Measurements from ENCODE around the gene MVB12B. TPM values are rescaled to one million over a fixed set of nuclear protein-coding genes. Genes with fewer than 3 reads are reported as not detected.
A peak's percentile ranks its signal among the peaks of the same experiment; 100 is the strongest.

Gene MVB12B
- total RNA-seq, 1 experiment from 2014 or later, result 3.2 TPM

GRCh38 chr9:126418608-126419007 lies 92.0 kb downstream of the MVB12B start:
- no peaks in the 10 kb centered on the region for H3K36me3 ChIP-seq
- no peaks in the 10 kb centered on the region for H3K9me3 ChIP-seq
- H3K27me3 ChIP-seq, result no peaks in the 10 kb centered on the region
- no peak for DNase-seq
- no peak overlapping the region for H3K4me3 ChIP-seq

DNA sequence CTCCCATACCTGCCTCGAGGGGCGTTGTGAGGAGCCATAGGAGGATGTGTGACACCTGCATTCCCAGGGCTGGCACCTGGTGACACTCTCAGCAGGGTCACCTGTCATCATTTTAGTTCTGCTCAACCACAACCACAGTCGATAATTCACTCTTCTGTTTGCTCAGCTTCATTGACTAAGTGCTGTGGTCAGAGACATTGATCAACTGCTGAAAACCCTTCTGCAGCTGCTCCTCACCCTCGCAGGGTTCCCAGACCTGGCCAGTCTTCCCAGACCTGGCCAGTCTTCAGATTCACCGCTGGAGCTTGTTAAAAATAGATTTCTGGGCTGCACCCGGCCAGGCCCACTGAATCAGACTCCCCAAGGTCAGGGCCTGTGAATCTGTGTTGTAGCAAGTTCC lies 92.8 kb downstream of the MVB12B start:
- DNase-seq, result no peak
- no peaks in the 10 kb centered on the region for H3K9me3 ChIP-seq
- no peaks in the 10 kb centered on the region for H3K27me3 ChIP-seq

DNA sequence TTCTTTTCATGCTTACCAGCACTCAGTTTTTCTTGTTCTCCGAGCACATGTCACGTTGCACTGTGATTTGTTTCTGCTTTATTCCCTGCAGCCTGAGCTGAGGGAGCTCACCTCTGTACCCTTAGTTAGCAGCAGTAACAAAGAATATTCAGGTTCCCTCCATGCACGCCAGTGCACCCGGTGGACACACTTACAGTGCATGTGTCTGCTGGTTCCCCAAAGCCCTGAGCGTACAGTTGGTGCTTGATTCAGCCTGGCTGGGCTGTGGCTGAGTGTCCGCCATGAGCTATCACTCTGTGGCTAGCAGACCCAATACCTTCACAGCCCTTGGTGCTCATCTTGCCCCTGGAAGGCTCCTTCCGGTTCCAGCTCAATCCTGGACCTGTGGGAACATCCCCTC lies 93.5 kb downstream of the MVB12B start:
- H3K4me3 ChIP-seq, result no peak overlapping the region
- DNase-seq, result no peak
- H3K9me3 ChIP-seq, result no peaks in the 10 kb centered on the region
- no peaks in the 10 kb centered on the region for H3K36me3 ChIP-seq
- no peaks in the 10 kb centered on the region for H3K27me3 ChIP-seq

More for the DNA sequence above, 92.8 kb downstream of the MVB12B start:
- Histone ChIP-seq H3K36me3 (no peaks in the 10 kb centered on the region), H3K4me3 (no peak overlapping the region)

DNA sequence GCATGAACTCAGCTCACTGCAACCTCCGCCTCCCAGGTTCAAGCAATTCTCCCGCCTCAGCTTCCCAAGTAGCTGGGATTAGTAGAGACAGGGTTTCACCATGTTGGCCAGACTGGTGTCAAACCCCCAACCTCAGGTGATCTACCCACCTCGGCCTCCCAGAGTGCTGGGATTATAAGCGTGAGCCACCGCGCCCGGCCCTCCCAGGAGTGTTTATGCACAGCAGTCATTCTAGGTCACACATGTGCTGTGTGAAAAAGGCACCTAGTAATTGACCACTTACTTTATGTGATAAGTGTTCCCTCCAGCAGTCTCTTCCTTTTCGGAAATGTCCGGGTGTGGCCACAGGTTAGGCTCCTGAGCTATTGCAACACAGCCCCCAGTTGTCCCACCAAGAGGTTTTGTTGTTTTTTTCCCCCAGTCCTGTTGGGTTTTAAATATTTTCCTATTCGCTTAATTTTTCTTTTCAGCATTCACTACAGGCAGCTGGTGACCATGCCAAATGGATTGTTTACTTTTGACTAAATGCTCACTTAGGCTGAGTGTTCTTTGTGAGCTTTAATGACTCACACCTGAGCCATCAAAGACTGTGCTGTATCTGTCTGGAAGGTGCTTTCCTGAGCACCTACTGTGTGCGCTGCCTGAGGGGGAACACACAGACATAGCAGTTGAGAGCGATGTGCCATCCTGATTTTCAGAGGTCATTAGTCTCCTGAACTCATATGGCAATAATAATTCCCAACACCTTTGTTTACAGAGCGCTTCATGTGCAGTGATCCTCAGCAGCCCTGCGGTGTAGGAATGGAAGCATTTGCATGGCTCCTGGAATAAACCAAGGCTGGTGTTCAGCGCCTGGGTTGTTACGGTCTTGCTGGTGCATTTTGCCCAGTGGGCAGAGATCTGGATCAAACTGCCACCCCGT lies 94.3 kb downstream of the MVB12B start:
- Histone ChIP-seq H3K4me3 (no peak overlapping the region), H3K27me3 (no peaks in the 10 kb centered on the region)
- peak; percentile 19 for DNase-seq

GRCh38 chr9:126421567-126422428 lies 95.2 kb downstream of the MVB12B start:
- Histone ChIP-seq H3K36me3 (no peaks in the 10 kb centered on the region), H3K9me3 (no peaks in the 10 kb centered on the region), H3K27me3 (no peaks in the 10 kb centered on the region), H3K4me3 (no peak overlapping the region)
- DNase-seq, result no peak

More for the DNA sequence above, 94.3 kb downstream of the MVB12B start:
- Histone ChIP-seq H3K9me3 (no peaks in the 10 kb centered on the region), H3K36me3 (no peaks in the 10 kb centered on the region)

- Histone ChIP-seq H3K27me3 (no peaks in the 10 kb centered on the region), H3K9me3 (no peaks in the 10 kb centered on the region), H3K4me3 (no peak overlapping the region), H3K36me3 (no peaks in the 10 kb centered on the region)
- DNase-seq, result peak; percentile 56
Measured at GRCh38 chr9:126423142-126423915, 96.7 kb downstream of the MVB12B start.

GRCh38 chr9:126423916-126424185 lies 97.2 kb downstream of the MVB12B start:
- H3K36me3 ChIP-seq, result no peaks in the 10 kb centered on the region
- no peaks in the 10 kb centered on the region for H3K9me3 ChIP-seq
- H3K27me3 ChIP-seq, result no peaks in the 10 kb centered on the region
- H3K4me3 ChIP-seq, result no peak overlapping the region
- peak; percentile 29 for DNase-seq

GRCh38 chr9:126424511-126424910 lies 97.9 kb downstream of the MVB12B start:
- Histone ChIP-seq H3K4me3 (no peak overlapping the region), H3K36me3 (no peaks in the 10 kb centered on the region), H3K27me3 (no peaks in the 10 kb centered on the region), H3K9me3 (no peaks in the 10 kb centered on the region)
- no peak for DNase-seq

- DNase-seq, result no peak
- Histone ChIP-seq H3K27me3 (no peaks in the 10 kb centered on the region), H3K9me3 (no peaks in the 10 kb centered on the region), H3K4me3 (no peak overlapping the region), H3K36me3 (no peaks in the 10 kb centered on the region)
Measured at GRCh38 chr9:126428534-126429175, 102.0 kb downstream of the MVB12B start.

DNA sequence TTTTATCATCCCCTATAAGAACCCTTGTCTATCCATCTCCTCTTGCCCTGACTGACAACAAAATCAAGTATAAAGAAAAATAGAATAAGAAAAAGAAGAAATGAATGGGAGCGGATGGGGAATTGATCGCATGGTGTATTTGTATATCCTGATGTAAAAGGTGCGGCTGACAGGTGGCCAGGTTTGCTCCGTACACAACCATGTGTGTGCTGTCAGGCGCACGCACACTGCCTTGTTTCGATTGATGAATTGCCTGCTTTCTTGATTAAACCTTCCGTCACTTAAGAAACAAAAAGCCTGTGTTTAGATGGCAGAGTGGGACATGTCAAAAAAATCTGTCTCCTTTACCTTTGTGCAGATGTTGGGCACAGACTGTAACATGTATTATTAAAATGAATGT lies 102.6 kb downstream of the MVB12B start:
- no peaks in the 10 kb centered on the region for H3K36me3 ChIP-seq
- no peaks in the 10 kb centered on the region for H3K9me3 ChIP-seq
- no peaks in the 10 kb centered on the region for H3K27me3 ChIP-seq
- H3K4me3 ChIP-seq, result no peak overlapping the region
- no peak for DNase-seq

DNA sequence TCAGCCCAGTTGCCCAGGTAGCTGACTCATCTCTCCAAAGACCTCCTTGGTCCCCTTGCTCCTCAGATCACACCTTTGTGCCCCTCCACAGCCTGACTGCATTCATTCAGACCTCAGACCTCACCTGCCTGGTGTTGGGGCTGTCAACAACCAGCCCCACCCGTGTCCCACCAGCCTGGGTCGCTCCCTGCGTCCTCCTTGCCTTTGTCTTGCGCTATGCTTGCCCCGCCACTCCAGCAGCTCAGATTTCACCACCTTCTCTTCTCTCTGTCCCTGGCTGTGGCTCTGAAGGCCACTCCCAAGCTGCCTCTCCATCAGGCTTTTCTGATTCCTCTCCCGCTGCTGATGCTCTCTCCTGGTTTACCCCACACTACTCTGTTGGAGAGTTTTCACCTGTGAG lies 103.5 kb downstream of the MVB12B start:
- no peaks in the 10 kb centered on the region for H3K27me3 ChIP-seq
- H3K36me3 ChIP-seq, result no peaks in the 10 kb centered on the region
- no peak for DNase-seq
- no peaks in the 10 kb centered on the region for H3K9me3 ChIP-seq
- H3K4me3 ChIP-seq, result no peak overlapping the region

- Histone ChIP-seq H3K27me3 (no peaks in the 10 kb centered on the region), H3K4me3 (no peak overlapping the region), H3K9me3 (no peaks in the 10 kb centered on the region), H3K36me3 (no peaks in the 10 kb centered on the region)
- DNase-seq, result no peak
Measured at GRCh38 chr9:126431077-126431742, 104.6 kb downstream of the MVB12B start.

GRCh38 chr9:126432659-126433058 lies 106.0 kb downstream of the MVB12B start:
- H3K27me3 ChIP-seq, result no peaks in the 10 kb centered on the region
- no peaks in the 10 kb centered on the region for H3K9me3 ChIP-seq
- DNase-seq, result no peak
- H3K4me3 ChIP-seq, result no peak overlapping the region
- H3K36me3 ChIP-seq, result no peaks in the 10 kb centered on the region

DNA sequence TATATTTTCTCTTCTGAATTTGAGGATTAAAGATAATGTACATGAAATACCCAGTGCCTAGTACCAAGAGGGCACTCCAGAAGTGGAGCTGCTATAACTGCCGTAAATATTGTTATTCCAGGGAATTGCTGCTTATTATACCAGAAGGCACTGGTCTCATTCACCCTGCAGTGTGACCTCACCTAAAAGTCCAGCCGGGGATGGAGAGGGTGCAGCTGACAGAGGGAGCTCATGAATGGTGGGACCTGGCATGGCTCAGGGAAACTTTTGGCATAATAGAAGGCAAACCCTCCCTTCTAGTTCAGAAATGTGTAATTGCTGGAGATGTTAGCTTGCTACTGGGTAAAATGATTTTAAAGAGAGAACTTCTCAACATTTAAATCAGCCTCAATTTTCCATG lies 108.5 kb downstream of the MVB12B start:
- H3K9me3 ChIP-seq, result no peaks in the 10 kb centered on the region
- no peak for DNase-seq
- H3K27me3 ChIP-seq, result no peaks in the 10 kb centered on the region
- no peak overlapping the region for H3K4me3 ChIP-seq
- H3K36me3 ChIP-seq, result no peaks in the 10 kb centered on the region

- no peak overlapping the region for H3K4me3 ChIP-seq
- H3K36me3 ChIP-seq, result peaks cover 3% of the 10 kb centered on the region; the same call in 1 of the 2 replicates
- DNase-seq, result no peak
- no peaks in the 10 kb centered on the region for H3K9me3 ChIP-seq
- no peaks in the 10 kb centered on the region for H3K27me3 ChIP-seq
Measured at GRCh38 chr9:126435626-126436025, 109.0 kb downstream of the MVB12B start.

All from MG63 (cell line).